BLaER1 treated with 17β-estradiol and CSF1 and Interleukin-3, amounts not matched to agents 10 nM and 100 nM (cell line): ENCODE measurements around the gene RPL13.

Experiments
- H3K27ac ChIP-seq, 11 experiments: shearing (Covaris generic); formaldehyde crosslinking; 2 replicates each; pipeline ENCODE4 v1.8.1; 2022
- H3K27me3 ChIP-seq, 11 experiments: shearing (Covaris generic); formaldehyde crosslinking; 2 replicates each; pipeline ENCODE4 v1.8.1; 2022
- H3K36me3 ChIP-seq, 11 experiments: shearing (Covaris generic); formaldehyde crosslinking; 2 replicates each; pipeline ENCODE4 v1.8.1; 2022
- H3K4me1 ChIP-seq, 10 experiments: shearing (Covaris generic); formaldehyde crosslinking; 2 replicates each; pipeline ENCODE4 v1.8.1; 2022
- H3K4me2 ChIP-seq, 11 experiments: shearing (Covaris generic); formaldehyde crosslinking; 2 replicates each; pipeline ENCODE4 v1.8.1; 2022
- H3K4me3 ChIP-seq, 10 experiments: shearing (Covaris generic); formaldehyde crosslinking; 2 replicates each; pipeline ENCODE4 v1.8.1; 2022
- H3K9ac ChIP-seq, 11 experiments: shearing (Covaris generic); formaldehyde crosslinking; 2 replicates each; pipeline ENCODE4 v1.8.1; 2022
- H3K9me3 ChIP-seq, 11 experiments: shearing (Covaris generic); formaldehyde crosslinking; replicated peaks in 1 of 11; 2 replicates each; pipeline ENCODE4 v1.8.1; 2022
- H4K20me1 ChIP-seq, 11 experiments: shearing (Covaris generic); formaldehyde crosslinking; 2 replicates each; pipeline ENCODE4 v1.8.1; 2022
- Cebpa-rat ChIP-seq, 11 experiments: shearing (Covaris generic); IDR thresholded peaks; 2 replicates each; pipeline ENCODE4 v1.8.1; 2022

The RPL13 gene

DNA sequence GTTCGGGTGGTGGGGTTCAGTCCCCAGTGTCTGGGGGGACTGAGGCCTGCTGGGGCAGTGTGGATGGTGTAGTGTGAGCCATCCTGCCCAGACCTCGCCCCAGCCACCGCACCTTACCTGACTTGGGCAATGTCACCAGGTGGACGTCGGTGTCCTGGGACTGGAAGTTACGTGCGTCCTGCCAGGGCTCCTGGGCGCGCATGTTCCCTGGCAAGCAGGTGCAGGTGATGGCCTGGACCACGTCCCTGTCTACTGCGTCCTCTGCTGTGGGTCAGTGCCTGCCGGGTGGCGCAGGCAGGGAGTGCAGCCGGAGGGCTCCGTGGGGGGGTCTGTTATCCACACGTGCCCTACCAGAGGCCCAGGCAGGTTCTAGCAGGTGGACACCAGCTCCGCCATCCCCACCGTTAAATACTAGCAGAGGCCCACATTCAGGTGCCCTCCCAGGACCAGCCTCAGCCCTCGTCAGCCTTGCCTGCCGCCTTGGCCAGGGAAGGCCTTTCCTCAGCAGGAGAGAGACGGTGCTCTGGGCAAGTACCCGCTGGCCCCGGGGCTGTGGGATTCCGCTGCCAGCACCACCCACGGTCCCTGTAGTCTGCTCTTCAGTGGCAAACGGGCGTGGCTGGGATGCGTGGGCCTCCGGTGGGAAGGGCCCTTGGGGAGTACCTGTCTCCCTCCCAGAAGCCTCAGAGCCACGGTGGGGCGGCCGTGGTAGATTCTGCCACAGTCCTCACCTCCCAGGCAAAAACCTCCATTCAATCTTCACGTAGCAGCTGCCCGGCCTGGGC lies 44.9 kb downstream of the RPL13 start:
- peaks cover 38 to 82% (median 72%) of the 10 kb centered on the region in 10 experiments for H3K4me1 ChIP-seq
- peaks cover 0 to 15% (median 0%) of the 10 kb centered on the region in 11 experiments; a peak in 4 of 22 replicates for H4K20me1 ChIP-seq
- peaks cover 0 to 37% (median 0%) of the 10 kb centered on the region in 11 experiments; a peak in 7 of 22 replicates for H3K27me3 ChIP-seq
- H3K27ac ChIP-seq = peak overlapping the region in 6 of 11 experiments; percentile 2 to 59 (median 17); a peak in 8 of 22 replicates
- peak overlapping the region in 5 of 11 experiments; percentile 3 to 69 (median 60); a peak in 8 of 22 replicates for H3K9ac ChIP-seq
- no peaks in the 10 kb centered on the region for H3K36me3 ChIP-seq
- H3K4me3 ChIP-seq = peak overlapping the region in 1 of 10 experiments; percentile 39; a peak in 2 of 20 replicates
- peak overlapping the region in 10 of 11 experiments; percentile 38 to 93 (median 84); a peak in 20 of 22 replicates for H3K4me2 ChIP-seq
- no peak for TF ChIP-seq Cebpa-rat (IDR thresholded peaks at IDR 0.05)
- H3K9me3 ChIP-seq = no peaks in the 10 kb centered on the region

DNA sequence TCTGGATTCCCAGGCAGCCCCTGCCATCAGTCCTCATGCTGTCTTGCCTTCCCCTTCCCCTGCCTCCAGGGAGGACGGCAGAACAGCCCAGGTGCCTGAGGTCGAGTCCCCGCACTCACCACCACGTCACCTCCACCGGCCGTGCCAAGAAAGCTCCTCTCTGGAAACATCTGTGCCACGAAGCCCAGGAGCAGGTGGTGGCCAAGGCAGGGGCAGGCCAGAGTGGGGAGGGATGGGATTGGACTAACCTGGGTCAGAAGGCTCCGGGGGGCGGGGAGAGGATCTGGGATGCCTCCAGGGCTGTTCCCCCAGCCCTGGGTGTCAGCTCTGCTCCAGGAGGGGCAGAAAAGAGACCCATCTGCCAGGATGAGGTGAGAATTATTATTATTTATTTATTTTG lies 45.5 kb downstream of the RPL13 start:
- Histone ChIP-seq H3K9ac (peak overlapping the region in 4 of 11 experiments; percentile 29 to 69 (median 63); a peak in 7 of 22 replicates), H3K4me2 (peak overlapping the region in 10 of 11 experiments; percentile 38 to 93 (median 84); a peak in 19 of 22 replicates), H3K27me3 (peaks cover 0 to 37% (median 0%) of the 10 kb centered on the region in 11 experiments; a peak in 7 of 22 replicates), H3K4me3 (no peak overlapping the region; a peak in 1 of 20 replicates), H4K20me1 (peaks cover 0 to 15% (median 0%) of the 10 kb centered on the region in 11 experiments; a peak in 4 of 22 replicates), H3K36me3 (no peaks in the 10 kb centered on the region), H3K4me1 (peaks cover 38 to 82% (median 69%) of the 10 kb centered on the region in 10 experiments), H3K27ac (peak overlapping the region in 6 of 11 experiments; percentile 2 to 59 (median 17); a peak in 8 of 22 replicates), H3K9me3 (no peaks in the 10 kb centered on the region)
- TF ChIP-seq Cebpa-rat (IDR thresholded peaks at IDR 0.05) = no peak

DNA sequence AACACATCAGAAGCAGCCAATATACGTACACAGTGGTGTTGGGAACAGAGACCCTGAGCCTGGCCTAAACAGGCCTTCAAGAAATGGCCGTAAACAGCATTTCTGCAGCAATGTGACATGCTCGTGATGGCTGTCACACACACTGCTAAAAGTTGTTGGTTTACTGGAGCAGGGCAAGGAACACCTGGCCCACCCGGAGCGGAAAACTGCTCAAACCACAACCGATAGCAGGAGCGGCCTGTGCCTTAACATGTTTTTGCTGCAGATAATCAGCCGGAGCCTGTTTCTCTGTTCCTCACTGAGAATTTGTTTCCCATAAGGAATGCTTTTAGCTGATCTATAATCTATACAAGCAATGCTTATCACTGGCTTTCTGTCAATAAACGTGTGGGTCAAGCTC lies 47.0 kb downstream of the RPL13 start:
- Histone ChIP-seq H3K4me2 (peak overlapping the region; percentile 27 to 93 (median 82)), H3K27ac (peak overlapping the region in 5 of 11 experiments; percentile 16 to 57 (median 33); a peak in 9 of 22 replicates), H3K4me3 (peak overlapping the region in 2 of 10 experiments; percentile 6 to 40; a peak in 3 of 20 replicates), H3K27me3 (peaks cover 0 to 37% (median 0%) of the 10 kb centered on the region in 11 experiments; a peak in 7 of 22 replicates), H3K9ac (peak overlapping the region in 8 of 11 experiments; percentile 13 to 56 (median 36); a peak in 10 of 22 replicates), H4K20me1 (peaks cover 0 to 10% (median 0%) of the 10 kb centered on the region in 11 experiments; a peak in 3 of 22 replicates), H3K9me3 (no peaks in the 10 kb centered on the region), H3K4me1 (peaks cover 30 to 88% (median 63%) of the 10 kb centered on the region in 10 experiments), H3K36me3 (no peaks in the 10 kb centered on the region)
- no peak for TF ChIP-seq Cebpa-rat (IDR thresholded peaks at IDR 0.05)

DNA sequence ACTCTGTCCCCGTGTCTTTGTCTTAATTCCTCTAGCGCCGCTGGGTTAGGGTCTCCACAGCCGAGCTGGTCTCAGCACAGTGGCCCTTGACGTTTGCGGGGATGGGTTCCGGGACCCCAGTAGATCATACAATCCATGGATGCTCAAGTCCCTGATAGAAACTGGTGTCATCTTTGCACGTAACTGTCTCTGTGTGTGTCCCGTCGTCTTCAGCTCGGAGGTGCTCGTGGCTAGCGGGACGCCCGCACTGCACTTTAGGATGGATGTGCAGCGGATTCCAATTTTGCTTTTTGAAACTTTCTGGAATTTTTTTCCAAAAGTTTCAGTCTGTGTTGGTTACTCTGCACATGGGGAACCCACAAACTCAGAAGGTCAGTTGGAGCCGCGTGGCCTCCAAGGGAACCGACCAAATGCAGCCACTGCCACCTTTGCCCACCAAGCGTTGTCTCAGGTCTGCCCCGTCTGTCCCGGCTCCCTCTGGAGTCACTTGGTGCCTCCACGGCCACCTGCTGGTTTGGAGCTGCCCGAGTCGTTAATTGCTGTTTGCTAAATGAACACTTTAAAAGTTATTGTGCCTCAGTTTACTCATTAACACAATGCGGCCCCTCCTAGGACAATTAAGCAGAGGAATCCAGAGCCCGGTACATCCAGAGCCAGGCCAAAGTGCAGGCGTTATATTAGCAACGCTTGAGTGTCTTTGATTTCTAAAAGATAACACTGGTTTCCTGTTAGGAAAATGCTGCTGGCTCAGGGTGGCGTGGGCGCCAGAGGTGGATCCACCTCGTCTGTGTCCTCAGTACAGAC lies 47.7 kb downstream of the RPL13 start:
- Histone ChIP-seq H3K27ac (peak overlapping the region in 5 of 11 experiments; percentile 16 to 57 (median 33); a peak in 8 of 22 replicates), H4K20me1 (peaks cover 0 to 5% (median 0%) of the 10 kb centered on the region in 11 experiments; a peak in 2 of 22 replicates), H3K4me1 (peaks cover 28 to 88% (median 63%) of the 10 kb centered on the region in 10 experiments), H3K4me3 (peak overlapping the region in 2 of 10 experiments; percentile 6 to 40; a peak in 2 of 20 replicates), H3K27me3 (peaks cover 0 to 37% (median 0%) of the 10 kb centered on the region in 11 experiments; a peak in 7 of 22 replicates), H3K4me2 (peak overlapping the region; percentile 27 to 93 (median 82)), H3K9ac (peak overlapping the region in 8 of 11 experiments; percentile 13 to 56 (median 36); a peak in 11 of 22 replicates), H3K9me3 (no peaks in the 10 kb centered on the region), H3K36me3 (no peaks in the 10 kb centered on the region)
- TF ChIP-seq Cebpa-rat (IDR thresholded peaks at IDR 0.05) = no peak

DNA sequence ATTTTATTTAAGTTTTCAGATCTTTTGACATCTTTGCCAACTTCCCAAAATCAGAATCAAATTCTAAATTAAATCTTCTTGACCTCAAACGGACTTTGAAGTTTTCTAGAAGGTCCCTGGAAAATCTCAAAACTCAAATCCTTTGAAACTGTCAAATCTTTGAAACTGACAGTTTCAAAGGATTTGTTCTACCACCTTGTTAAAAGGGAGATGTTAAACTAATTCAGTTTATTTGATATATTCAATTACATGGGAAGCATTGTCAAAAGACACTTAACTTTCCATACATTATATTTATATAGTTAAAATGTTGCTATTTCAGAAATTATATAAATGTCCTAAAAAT lies 49.6 kb downstream of the RPL13 start:
- H3K4me3 ChIP-seq = no peak overlapping the region
- no peak overlapping the region for H3K9ac ChIP-seq
- peaks cover 0 to 6% (median 0%) of the 10 kb centered on the region in 11 experiments; a peak in 3 of 22 replicates for H4K20me1 ChIP-seq
- H3K4me1 ChIP-seq = peaks cover 37 to 100% (median 75%) of the 10 kb centered on the region in 10 experiments
- H3K27ac ChIP-seq = 0 out of 22 replicates have a peak overlapping the region, but pooled peaks of 1 of the 11 experiments have one; percentile 17
- H3K36me3 ChIP-seq = no peaks in the 10 kb centered on the region
- no peaks in the 10 kb centered on the region for H3K9me3 ChIP-seq
- peak overlapping the region in 3 of 11 experiments; percentile 31 to 88 (median 87); a peak in 6 of 22 replicates for H3K4me2 ChIP-seq
- H3K27me3 ChIP-seq = peaks cover 0 to 51% (median 0%) of the 10 kb centered on the region in 11 experiments; a peak in 7 of 22 replicates
- no peak for TF ChIP-seq Cebpa-rat (IDR thresholded peaks at IDR 0.05)

DNA sequence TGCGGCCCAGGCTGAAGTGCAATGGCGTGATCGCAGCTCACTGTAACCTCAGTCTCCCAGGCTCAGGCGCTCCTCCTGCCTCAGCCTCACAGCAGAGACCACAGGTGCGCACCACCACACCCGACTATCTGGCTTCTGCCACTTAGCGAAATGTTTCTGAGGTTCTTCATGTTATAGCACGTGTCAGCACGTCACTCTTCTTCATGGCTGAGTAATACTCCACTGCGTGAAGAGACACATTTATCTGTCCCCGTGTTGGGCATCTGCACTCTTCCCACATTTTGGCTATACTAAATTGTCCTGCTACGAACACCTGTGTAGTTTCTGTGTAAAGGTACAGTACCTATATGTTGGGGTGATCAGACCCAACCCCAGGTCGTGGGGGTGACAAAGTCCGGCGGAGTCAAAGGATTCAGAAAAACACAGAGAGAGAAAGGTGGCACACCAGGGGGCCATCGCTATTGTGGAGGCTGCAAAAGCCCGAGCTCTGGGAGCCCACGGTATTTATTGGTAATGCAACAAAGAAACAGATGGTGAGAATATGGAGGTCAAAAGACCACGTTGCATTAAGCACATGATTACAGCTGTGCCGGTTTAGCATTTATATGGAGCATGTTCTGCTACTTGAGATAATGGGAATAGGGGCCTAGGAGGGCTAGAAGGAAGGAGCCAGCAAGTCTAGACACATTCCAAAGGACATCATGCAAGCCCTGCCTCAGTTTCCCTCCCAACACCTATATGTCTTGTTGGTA lies 52.1 kb downstream of the RPL13 start:
- peaks cover 0 to 41% (median 0%) of the 10 kb centered on the region in 11 experiments; a peak in 7 of 22 replicates for H3K27me3 ChIP-seq
- H3K27ac ChIP-seq = peak overlapping the region in 5 of 11 experiments; percentile 9 to 71 (median 60); a peak in 7 of 22 replicates
- no peaks in the 10 kb centered on the region for H3K36me3 ChIP-seq
- H3K4me3 ChIP-seq = peak overlapping the region in 2 of 10 experiments; percentile 55 to 59; a peak in 3 of 20 replicates
- peak overlapping the region; percentile 73 to 98 (median 87) for H3K4me2 ChIP-seq
- no peak for TF ChIP-seq Cebpa-rat (IDR thresholded peaks at IDR 0.05)
- peak overlapping the region in 2 of 11 experiments; percentile 69 to 73; a peak in 2 of 22 replicates for H3K9ac ChIP-seq
- peaks cover 0 to 10% (median 0%) of the 10 kb centered on the region in 11 experiments; a peak in 2 of 22 replicates for H4K20me1 ChIP-seq
- H3K9me3 ChIP-seq = no peaks in the 10 kb centered on the region
- H3K4me1 ChIP-seq = peaks cover 30 to 100% (median 75%) of the 10 kb centered on the region in 10 experiments

DNA sequence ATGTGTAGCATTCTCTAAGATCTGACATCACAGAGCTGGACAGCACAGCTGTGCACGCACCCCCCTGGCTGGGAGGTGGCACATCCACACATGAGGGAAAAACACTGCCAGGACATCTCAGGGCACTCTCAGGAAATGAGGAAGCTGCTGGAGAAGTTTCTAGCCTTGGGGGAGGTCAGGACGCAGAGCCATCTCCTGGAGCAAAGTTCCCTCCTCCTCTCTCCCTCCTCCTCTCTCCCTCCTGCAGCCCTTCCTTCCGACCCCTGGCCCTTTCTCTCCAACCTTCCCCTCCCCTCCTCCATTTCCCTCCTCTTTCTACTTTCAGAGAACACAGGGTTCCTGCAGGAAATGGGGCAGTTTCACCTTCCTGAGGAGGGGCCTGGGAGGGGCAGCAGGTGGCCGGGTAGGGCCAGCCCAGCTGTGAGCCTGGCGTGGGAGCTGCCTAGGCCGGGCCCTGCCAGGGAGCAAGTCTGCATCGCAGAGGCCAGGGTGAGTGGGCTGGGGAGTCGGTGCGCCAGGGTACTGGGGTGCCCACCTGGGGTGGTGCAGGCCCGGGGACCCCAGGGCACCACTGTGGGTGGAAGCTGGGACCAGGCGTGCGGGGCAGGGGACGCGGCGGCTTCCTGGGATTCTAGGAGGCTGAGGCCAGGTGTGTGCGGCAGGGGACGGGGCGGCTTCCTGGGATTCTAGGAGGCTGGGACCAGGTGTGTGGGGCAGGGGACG lies 52.9 kb downstream of the RPL13 start, which contains the start of gene DPEP1:
Gene DPEP1 (plus strand): TSS at position 412 of the 723 bp plus-strand sequence. CDS start 16,769 bp downstream, outside the sequence.
- Histone ChIP-seq H3K9me3 (no peaks in the 10 kb centered on the region), H3K4me2 (peak within 1 kb of the TSS; percentile 73 to 98 (median 87)), H3K4me1 (peaks cover 26 to 100% (median 75%) of the 10 kb centered on the region in 10 experiments), H3K27ac (peak within 1 kb of the TSS in 7 of 11 experiments; percentile 8 to 71 (median 51); a peak in 10 of 22 replicates), H3K27me3 (peaks cover 0 to 33% (median 0%) of the 10 kb centered on the region in 11 experiments; a peak in 6 of 22 replicates), H3K9ac (peak within 1 kb of the TSS in 7 of 11 experiments; percentile 0 to 73 (median 62); a peak in 10 of 22 replicates), H4K20me1 (peaks cover 0 to 7% (median 0%) of the 10 kb centered on the region in 11 experiments; a peak in 3 of 22 replicates), H3K4me3 (peak within 1 kb of the TSS in 5 of 10 experiments; percentile 1 to 59 (median 52); a peak in 8 of 20 replicates), H3K36me3 (no peaks in the 10 kb centered on the region)
- TF ChIP-seq Cebpa-rat (IDR thresholded peaks at IDR 0.05) = no peak
